ENCODE data around the gene SCARB1.

The SCARB1 gene

DNA sequence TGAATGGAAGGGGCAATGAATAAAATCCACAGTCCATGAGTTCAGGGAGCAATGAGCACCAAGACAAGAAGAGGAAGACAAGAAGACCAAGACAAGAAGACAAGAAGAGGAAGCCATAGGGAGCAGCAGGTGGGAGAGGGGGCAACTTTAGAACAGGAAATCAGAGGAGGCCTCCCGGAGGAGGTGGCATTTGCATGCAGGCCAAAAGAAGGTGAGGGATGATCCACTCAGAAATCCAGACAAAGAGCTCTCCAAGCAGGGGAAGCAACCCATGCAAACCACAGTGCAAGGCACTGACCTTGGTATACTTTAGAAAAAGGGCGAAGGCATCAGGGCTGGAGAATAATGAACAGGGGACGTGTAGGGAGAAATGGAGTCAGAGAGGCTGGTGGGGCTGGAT is 58.6 kb downstream of the SCARB1 start:
- Histone ChIP-seq H3K4me2 (ENCODE audit: low read length) (no peak overlapping the region), H3K36me3 (ENCODE audit: insufficient read depth, low read length) (no peaks in the 10 kb centered on the region), H3K27ac (ENCODE audit: low read depth, low read length, poor library complexity, severe bottlenecking) (no peak overlapping the region), H3K9me2 (ENCODE audit: low read depth, low read length) (no peaks in the 10 kb centered on the region), H3K9me3 (ENCODE audit: low read length) (no peaks in the 10 kb centered on the region), H3K27me3 (ENCODE audit: insufficient read depth, low read length) (no peaks in the 10 kb centered on the region; the same call in 1 of the 2 replicates), H3F3A (ENCODE audit: insufficient read depth, low read length) (no peaks in the 10 kb centered on the region), H3K9ac (ENCODE audit: low read length) (no peak overlapping the region), H3K4me1 (ENCODE audit: insufficient read depth, low read length, severe bottlenecking) (no peaks in the 10 kb centered on the region), H4K20me1 (ENCODE audit: insufficient read depth, low read length) (no peaks in the 10 kb centered on the region), H2AFZ (ENCODE audit: low read length) (no peak overlapping the region), H3K4me3 (ENCODE audit: low read depth, low read length, poor library complexity, severe bottlenecking) (no peak overlapping the region), H3K79me2 (ENCODE audit: insufficient read depth, low read length) (no peaks in the 10 kb centered on the region)
- TF ChIP-seq EZH2 (IDR thresholded peaks at IDR 0.05; ENCODE audit: borderline replicate concordance, low read length), result no peak
- TF ChIP-seq CTCF (IDR thresholded peaks at IDR 0.05; ENCODE audit: low read length), result no peak

DNA sequence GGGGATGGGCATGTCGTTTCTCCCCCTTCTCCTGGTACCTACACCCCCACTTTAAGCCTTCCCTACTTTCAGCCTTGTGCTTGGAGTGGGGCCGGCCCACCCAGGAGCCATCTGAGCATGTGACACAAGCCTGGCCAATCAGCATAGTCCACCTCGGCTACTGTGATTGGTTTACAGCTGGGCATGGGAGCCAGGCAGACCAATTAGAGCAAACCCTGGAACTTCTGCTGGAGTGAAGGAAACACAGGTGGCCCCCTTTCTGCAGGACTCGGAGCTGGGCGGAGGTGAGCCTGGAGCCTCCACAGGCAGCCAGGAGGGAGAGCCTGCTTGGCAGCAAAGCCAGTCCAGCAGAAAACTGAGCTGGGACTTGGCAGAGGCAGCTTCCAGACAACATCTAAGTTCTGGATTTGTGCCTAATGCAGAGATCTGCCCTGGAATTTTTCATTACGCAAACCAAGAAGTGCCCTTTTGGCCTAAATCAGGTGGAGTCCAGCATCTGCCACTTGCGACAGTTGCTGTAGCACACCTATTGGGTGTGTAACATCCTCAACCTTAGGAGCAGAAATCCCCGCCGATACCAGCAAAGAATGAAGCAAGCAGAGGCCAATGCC is 59.5 kb downstream of the SCARB1 start:
- H3K9me3 ChIP-seq (ENCODE audit: low read length), result no peaks in the 10 kb centered on the region
- H2AFZ ChIP-seq (ENCODE audit: low read length), result no peak overlapping the region
- no peak overlapping the region for H3K9ac ChIP-seq (ENCODE audit: low read length)
- H4K20me1 ChIP-seq (ENCODE audit: insufficient read depth, low read length), result no peaks in the 10 kb centered on the region
- no peaks in the 10 kb centered on the region for H3K9me2 ChIP-seq (ENCODE audit: low read depth, low read length)
- no peaks in the 10 kb centered on the region for H3K36me3 ChIP-seq (ENCODE audit: insufficient read depth, low read length)
- TF ChIP-seq EZH2 (IDR thresholded peaks at IDR 0.05; ENCODE audit: borderline replicate concordance, low read length), result no peak
- TF ChIP-seq CTCF (IDR thresholded peaks at IDR 0.05; ENCODE audit: low read length), result no peak
- no peaks in the 10 kb centered on the region for H3F3A ChIP-seq (ENCODE audit: insufficient read depth, low read length)
- H3K27me3 ChIP-seq (ENCODE audit: insufficient read depth, low read length), result no peaks in the 10 kb centered on the region; the same call in 1 of the 2 replicates
- no peak overlapping the region for H3K4me3 ChIP-seq (ENCODE audit: low read depth, low read length, poor library complexity, severe bottlenecking)
- H3K79me2 ChIP-seq (ENCODE audit: insufficient read depth, low read length), result no peaks in the 10 kb centered on the region
- no peak overlapping the region for H3K4me2 ChIP-seq (ENCODE audit: low read length)
- no peaks in the 10 kb centered on the region for H3K4me1 ChIP-seq (ENCODE audit: insufficient read depth, low read length, severe bottlenecking)
- no peak overlapping the region for H3K27ac ChIP-seq (ENCODE audit: low read depth, low read length, poor library complexity, severe bottlenecking)

DNA sequence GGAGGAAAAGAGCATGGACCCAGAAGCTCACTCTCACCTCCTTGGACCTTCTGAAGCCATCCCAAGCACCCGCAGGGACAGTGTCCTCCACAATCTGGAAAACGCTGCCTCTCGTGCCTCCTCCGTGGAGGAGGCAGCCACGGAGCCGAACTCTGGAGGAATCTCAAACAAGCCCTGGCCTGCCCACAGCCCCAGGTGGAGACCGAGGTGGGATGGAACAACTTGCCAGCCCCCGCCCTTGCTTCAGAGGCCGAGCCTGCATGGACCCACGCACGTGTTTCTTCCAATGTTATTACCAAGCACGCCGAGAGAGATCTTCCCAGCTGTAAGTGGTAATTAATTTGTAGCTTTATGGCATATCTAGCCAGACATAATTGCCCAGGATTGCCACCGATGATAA is 61.3 kb downstream of the SCARB1 start:
- H3K9ac ChIP-seq (ENCODE audit: low read length), result no peak overlapping the region
- H3K27ac ChIP-seq (ENCODE audit: low read depth, low read length, poor library complexity, severe bottlenecking), result no peak overlapping the region
- H3K27me3 ChIP-seq (ENCODE audit: insufficient read depth, low read length), result no peaks in the 10 kb centered on the region; the same call in 1 of the 2 replicates
- H3K9me3 ChIP-seq (ENCODE audit: low read length), result no peaks in the 10 kb centered on the region
- H3K4me2 ChIP-seq (ENCODE audit: low read length), result no peak overlapping the region
- H2AFZ ChIP-seq (ENCODE audit: low read length), result no peak overlapping the region
- TF ChIP-seq CTCF (IDR thresholded peaks at IDR 0.05; ENCODE audit: low read length), result no peak
- no peak for TF ChIP-seq EZH2 (IDR thresholded peaks at IDR 0.05; ENCODE audit: borderline replicate concordance, low read length)
- no peak overlapping the region for H3K4me3 ChIP-seq (ENCODE audit: low read depth, low read length, poor library complexity, severe bottlenecking)
- no peaks in the 10 kb centered on the region for H4K20me1 ChIP-seq (ENCODE audit: insufficient read depth, low read length)
- H3K4me1 ChIP-seq (ENCODE audit: insufficient read depth, low read length, severe bottlenecking), result peaks cover 1% of the 10 kb centered on the region
- no peaks in the 10 kb centered on the region for H3K79me2 ChIP-seq (ENCODE audit: insufficient read depth, low read length)
- no peaks in the 10 kb centered on the region for H3K9me2 ChIP-seq (ENCODE audit: low read depth, low read length)
- H3K36me3 ChIP-seq (ENCODE audit: insufficient read depth, low read length), result no peaks in the 10 kb centered on the region
- no peaks in the 10 kb centered on the region for H3F3A ChIP-seq (ENCODE audit: insufficient read depth, low read length)
